NCI-H2107 (cell line): ENCODE measurements around the gene SUCLG1.
"Not testable (repeated sequence)": the region's sequence is repeated elsewhere in the genome, so short reads cannot be mapped to it uniquely, and the experiment has no call there.

Source experiments
- DNase-seq: peaks from one replicate; lab custom pipeline; 2025; lab: John Stamatoyannopoulos, UW

SUCLG1 gene

DNA sequence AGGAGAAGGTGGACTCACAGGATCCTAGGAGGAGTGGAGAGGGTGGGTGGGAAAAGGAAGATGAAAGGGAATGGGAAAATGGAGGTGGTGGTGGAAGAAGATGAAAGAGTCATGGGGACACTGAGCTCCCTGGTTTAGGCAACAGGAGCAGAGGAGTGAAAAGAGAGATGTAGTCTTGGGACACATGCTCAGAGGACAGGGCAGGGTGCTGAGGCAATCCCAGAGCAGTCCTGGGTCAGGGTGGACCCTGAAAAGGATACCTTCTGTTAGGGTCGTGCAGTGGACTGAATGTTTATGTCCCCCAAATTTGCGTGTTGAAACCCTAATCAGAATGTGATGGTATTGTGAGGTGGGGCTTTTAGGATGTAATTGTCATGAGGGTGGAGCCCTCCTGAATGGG, 37.9 kb downstream of the SUCLG1 start:
- DNase-seq: no peak

DNA sequence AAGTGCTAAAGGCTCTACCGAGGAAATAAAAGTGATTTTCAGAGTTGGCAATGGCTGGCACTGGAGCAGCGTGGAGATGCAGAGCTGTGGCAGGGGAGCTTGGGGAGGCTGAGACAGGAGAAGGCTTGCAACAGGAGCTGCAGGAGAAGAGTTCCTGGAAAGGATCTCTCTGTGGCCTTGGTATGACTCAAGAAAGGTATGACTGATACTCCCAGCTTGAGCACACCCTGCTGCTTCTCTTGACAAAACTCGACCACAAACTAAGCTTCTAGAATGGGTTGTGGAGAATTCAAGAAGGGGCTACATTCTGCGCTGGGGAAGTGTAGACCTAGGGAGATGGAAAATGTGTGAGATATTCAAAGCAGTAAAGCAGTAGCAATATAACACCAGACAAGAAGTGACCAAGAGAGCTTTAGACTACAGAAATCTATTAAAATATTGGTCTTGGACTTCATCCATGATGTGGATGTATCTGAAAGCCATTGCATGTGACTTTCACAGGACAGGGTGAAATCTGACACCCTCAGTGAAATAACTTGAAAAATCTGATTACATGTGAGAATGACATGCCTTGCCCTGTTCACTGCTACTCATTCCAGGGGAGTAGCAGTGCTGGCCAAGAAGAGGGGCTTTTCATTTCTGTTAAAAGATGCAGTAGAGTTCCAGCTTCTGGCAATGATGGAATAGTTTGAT, 41.5 kb downstream of the SUCLG1 start:
- no peak for DNase-seq

DNA sequence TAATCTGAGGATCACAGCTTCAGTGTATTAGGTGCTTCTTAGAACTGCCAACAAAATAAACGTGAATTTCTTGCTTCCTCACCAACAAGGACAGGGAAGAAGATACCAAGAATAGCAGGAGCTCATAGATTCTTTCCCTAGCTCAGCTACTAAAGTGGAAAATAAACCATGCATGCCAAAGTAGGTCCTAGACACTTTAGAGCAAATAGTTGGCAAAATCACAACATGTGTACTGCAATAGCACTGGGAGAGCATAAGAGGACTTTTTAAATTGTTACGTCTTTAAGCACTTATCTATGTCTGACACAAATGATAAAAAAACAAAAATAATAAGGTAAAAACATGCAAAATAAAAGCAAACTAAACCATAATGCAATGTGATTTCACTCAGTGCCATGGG, 49.5 kb downstream of the SUCLG1 start:
- no peak for DNase-seq

DNA sequence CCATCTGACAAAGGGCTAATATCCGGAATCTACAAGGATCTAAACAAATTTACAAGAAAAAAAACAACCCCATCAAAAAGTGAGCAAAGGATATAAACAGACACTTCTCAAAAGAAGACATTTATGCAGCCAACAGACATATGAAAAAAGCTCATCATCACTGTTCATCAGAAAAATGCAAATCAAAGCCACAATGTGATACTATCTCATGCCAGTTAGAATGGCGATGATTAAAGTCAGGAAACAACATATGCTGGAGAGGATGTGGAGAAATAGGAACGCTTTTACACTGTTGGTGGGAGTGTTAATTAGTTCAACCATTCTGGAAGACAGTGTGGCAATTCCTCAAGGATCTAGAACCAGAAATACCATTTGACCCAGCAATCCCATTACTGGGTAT, 57.0 kb downstream of the SUCLG1 start:
- DNase-seq: not testable (repeated sequence)

DNA sequence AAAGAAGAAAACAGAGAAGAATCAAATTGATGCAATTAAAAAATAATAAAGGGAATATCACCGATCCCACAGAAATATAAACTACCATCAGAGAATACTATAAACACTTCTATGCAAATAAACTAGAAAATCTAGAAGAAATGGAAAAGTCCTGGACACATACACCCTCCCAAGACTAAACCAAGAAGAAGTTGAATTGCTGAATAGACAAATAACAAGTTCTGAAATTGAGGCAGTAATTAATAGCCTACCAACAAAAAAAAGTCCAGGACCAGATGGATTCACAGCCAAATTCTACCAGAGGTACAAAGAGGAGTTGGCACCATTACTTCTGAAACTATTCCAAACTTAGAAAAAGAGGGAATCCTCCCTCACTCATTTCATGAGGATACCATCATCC, 59.2 kb downstream of the SUCLG1 start:
- not testable (repeated sequence) for DNase-seq

DNA sequence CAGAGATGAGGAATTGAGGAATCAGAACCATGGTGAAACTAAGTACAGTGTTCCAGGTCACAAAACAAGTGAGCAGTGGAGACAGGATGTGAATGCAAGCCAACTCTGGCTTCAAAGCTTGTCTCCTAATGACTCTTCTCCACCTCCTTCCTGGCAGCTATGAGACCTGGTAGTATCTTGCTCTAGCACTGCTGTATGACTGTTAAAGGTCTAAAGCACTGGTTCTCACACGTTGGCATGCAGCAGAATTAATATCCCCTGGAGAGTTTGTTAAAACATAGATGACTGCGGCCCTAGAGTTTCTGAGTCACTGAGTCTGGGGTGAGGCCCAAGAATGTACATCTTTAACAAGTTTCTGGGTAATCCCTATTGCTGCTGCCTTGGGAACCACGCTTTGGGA, 63.3 kb downstream of the SUCLG1 start:
- DNase-seq: no peak

DNA sequence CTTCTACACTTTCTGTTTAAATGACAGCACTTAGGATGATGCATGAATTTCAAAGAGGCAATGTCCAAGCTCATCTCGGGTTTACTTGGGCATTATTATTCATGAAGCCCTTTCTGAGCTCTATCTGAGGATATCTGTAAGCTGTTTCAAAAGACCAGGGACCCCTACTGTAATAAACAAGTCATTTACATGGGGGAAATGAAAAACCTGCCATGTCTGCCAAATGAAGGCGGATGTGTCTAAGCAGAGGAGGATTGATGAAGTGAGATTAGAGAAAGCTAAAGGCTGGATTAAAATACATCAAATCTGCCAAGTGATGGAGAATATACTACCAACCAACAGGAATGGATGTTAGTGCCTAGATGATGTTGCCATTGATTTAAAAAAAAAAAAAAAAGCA, 64.5 kb downstream of the SUCLG1 start:
- no peak for DNase-seq

DNA sequence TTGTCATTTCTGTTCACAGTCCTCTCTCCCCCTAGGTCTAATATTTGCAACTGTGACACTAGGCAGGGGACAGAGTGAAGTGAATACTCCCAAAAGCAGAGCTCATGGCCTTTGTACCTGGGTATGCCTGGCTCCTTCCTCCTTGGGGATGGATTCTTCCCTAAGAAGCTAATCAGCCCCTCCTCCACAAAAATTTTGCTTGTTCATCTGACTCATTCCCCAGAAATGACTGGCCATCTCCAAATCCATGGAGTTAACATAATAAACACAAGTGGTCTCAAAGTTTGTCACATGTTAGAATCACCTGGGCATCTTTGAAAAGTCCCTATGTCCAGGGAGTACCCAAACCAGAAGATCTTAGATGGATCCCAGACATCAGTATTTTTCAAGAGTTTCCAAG, 65.3 kb downstream of the SUCLG1 start:
- DNase-seq: no peak

DNA sequence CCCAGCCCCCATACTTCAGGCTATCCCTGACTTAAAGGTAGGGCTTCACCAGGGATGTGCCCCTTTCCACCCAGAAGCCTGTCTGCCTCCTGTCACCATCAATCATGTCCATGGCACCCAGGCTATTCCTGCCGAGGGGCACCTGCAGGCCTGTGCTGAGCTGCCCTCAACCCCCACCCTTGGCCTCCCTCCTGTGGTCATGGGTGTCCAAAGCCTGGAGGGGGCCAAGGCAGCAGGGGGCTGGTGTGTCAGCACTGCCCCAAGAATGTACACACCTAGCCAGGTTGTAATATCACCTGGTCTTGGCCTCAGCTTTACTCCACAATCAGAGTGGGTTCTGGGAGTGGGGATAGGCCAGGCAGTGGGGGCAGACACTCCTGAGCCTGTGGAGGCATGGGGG, 69.3 kb downstream of the SUCLG1 start:
- no peak for DNase-seq

DNA sequence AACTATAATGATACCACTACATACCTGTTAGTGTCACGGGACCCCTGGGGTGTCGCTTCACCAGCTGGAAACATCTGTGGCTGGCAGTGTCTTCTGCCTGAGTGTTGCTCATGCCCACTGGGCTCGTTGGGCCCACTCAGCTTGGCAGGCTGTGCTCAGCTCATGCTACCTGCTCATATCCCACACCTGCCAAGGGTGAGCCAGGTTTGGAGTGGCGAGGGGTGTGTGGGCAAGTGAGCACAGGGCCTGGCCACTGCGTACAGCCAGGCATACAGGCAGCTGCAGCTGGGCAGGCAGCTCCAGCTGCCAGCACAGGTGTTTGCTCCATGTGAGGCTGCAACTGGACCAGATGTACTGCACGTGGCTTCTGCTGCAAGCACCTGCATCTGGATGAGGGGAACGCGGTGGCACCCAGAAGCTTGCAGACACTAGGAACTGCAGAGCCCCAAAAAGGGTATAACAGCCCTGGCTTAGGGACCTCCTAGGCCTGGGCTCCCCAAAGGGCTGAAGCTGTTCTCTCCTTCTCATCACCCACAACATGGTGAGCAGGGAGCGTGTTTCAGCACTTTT, 70.1 kb downstream of the SUCLG1 start:
- DNase-seq: no peak

DNA sequence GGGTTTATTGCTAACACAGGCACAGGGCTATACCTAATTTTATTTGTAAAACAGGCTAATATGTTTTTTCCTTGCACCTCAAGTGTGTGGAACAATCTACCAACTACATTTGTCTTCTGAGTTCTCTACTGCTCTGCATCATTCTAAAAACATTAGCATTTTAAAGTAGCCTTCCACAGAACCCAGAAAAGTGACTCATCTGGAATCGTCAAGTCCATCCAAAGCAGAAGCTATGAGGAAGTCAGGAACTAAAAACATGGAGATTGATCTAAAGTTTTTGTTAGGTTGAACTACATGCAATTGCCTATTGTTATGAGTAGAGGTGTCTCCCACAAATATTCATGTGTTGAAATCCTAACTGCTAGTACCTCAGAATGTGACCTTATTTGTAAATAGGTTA, 70.9 kb downstream of the SUCLG1 start:
- DNase-seq: no peak

DNA sequence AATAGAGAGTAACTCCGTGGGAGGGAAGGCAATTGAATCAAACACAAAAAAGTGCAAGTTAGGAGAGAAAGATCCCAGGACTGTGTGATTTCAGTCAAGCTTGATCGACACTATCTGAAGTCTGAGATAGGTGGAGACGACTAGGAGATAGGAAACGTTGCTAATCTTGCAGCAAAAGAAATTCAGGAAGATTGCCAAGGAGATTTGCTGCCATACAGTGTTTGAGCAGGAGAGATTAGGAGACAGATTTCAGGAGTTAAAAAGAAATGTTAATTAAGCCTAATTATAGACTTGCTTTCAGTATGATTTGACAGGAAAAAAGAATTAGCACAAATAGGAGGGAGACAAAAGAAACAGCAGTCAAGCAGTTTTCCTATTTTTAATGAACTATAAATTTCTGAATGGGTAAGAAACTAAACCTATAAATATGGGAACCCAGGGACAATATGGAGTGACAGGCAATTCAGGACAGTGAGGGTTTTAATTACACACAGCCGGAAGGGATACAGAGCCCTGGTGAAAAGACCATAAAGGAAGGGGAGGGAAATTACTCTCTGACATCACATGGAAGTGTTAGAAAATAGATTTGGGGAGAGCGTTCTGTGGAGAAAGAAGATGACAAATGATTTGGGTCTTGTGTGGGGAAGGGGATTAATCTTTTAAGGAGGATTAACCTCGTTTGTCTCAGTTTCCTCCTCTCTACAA, 72.6 kb downstream of the SUCLG1 start:
- DNase-seq: no peak

DNA sequence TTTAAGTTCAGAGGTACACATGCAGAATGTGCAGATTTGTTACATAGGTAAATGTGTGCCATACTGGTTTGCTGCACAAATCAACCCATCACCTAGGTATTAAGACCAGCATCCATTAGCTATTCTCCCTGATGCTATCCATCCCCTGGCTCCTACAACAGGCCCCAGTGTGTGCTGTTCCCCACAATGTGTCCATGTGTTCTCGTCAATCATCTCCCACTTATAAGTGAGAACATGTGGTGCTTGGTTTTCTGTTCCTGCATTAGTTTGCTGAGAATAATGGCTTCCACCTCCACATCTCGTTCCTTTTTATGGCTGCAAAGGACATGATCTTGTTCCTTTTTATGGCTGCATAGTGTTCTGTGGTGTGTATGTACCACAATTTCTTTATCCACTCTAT, 75.8 kb downstream of the SUCLG1 start:
- no peak for DNase-seq

DNA sequence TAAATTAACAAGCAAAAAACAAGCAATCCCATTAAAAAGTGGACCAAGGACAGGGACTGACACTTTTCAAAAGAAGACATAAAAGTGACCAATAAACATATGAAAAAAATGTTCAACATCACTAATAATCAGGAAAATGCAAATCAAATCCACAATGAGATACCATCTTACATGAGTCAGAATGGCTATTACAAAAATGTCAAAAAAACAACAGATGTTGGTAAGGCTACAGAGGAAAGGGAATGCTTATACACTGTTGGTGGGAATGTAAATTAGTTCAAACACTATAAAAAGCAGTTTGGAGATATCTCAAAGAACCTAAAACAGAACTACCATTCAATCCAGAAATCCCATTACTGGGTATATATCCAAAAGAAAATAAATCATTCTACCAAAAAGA, 78.2 kb downstream of the SUCLG1 start:
- DNase-seq: no peak

DNA sequence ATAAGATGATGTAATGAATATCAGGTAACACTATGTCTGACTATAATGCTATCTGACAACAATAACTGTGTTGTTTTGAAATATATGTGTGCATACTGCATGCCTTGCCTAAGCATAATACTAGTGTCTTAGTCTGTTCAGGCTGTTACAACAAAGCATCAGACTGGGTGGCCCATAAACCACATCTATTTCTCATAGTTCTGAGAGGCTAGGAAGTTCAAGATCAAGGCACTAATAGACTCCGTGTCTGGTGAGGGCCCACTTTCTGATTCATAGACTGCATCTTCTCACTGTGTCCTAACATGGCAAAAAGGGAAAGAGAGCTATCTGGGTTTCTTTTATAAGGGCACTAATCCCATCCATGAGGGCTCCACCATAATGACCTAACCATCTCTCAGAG, 80.1 kb downstream of the SUCLG1 start:
- no peak for DNase-seq

DNA sequence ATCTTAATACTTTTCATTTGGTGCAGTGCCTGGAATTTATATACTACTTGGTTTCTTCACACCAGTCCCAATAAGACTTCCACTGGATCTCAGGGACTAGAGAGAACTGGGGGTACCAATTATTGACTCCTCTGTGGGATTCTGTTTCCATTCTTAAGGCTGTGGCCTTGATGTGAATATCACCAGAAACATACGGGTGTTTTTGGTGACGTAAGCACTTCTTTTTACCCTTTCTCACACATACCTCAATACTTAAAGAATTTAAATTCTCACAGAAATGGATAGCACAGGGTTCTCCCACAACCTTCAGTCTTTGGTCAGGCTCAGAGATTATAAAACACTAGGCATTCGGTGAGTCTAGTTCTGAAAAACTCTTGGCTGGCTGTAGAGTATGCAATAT, 84.1 kb downstream of the SUCLG1 start:
- DNase-seq: no peak

DNA sequence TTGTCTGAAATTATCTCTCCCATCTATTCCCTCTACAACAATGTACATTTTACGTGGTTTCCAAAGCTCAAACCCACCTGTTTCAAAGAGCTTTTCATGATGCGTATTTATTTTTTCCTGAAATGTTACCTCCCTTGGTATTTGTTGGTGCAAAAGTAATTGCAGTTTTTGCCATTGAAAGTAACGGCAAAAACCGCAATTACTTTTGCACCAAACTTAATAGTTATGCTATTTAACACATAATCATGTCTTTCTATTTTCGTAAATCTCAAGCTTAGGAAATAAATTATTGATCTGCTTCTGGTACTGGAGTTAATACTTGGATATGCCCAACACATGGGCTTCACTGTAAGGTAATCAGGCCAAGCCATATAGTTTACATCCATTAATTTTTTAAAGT, 85.2 kb downstream of the SUCLG1 start:
- DNase-seq: no peak
